ENCODE results near the gene TNS1.

TNS1 gene

GRCh38 chr2:217844696-217845095, 158.1 kb downstream of the TNS1 start:
- no peak for DNase-seq

- DNase-seq, result no peak
Measured at GRCh38 chr2:217843324-217843723, 159.5 kb downstream of the TNS1 start.

GRCh38 chr2:217842017-217842416, 160.8 kb downstream of the TNS1 start:
- no peak for DNase-seq

- no peak for DNase-seq
Measured at GRCh38 chr2:217840522-217840921, 162.3 kb downstream of the TNS1 start.

GRCh38 chr2:217839750-217840107, 163.1 kb downstream of the TNS1 start:
- no peak for DNase-seq

- DNase-seq, result no peak
Measured at GRCh38 chr2:217839073-217839749, 163.6 kb downstream of the TNS1 start.

GRCh38 chr2:217838409-217838831, 164.4 kb downstream of the TNS1 start:
- no peak for DNase-seq

GRCh38 chr2:217837530-217837929, 165.3 kb downstream of the TNS1 start:
- no peak for DNase-seq

GRCh38 chr2:217836901-217837491, 165.8 kb downstream of the TNS1 start:
- DNase-seq, result peak; percentile 66

- DNase-seq, result peak; percentile 98
Measured at GRCh38 chr2:217835931-217836891, 166.6 kb downstream of the TNS1 start.

- DNase-seq, result no peak
Measured at GRCh38 chr2:217834744-217835513, 167.9 kb downstream of the TNS1 start.

GRCh38 chr2:217834057-217834620, 168.7 kb downstream of the TNS1 start:
- no peak for DNase-seq

GRCh38 chr2:217833439-217833838, 169.4 kb downstream of the TNS1 start:
- DNase-seq, result no peak

- DNase-seq, result no peak
Measured at GRCh38 chr2:217832987-217833386, 169.8 kb downstream of the TNS1 start.

GRCh38 chr2:217832115-217832514, 170.7 kb downstream of the TNS1 start:
- no peak for DNase-seq

GRCh38 chr2:217831306-217831705, 171.5 kb downstream of the TNS1 start:
- no peak for DNase-seq

GRCh38 chr2:217830807-217831206, 172.0 kb downstream of the TNS1 start:
- no peak for DNase-seq

- DNase-seq, result no peak
Measured at GRCh38 chr2:217830061-217830460, 172.7 kb downstream of the TNS1 start.

GRCh38 chr2:217829420-217829819, 173.4 kb downstream of the TNS1 start:
- no peak for DNase-seq

GRCh38 chr2:217828336-217828735, 174.5 kb downstream of the TNS1 start:
- DNase-seq, result no peak

- no peak for DNase-seq
Measured at GRCh38 chr2:217827430-217828201, 175.2 kb downstream of the TNS1 start.
